HepG2 (cell line): Measurements from ENCODE around the gene SETD2. TPM values are rescaled to one million over a fixed set of nuclear protein-coding genes. Genes with fewer than 3 reads are reported as not detected.
A peak's percentile ranks its signal among the peaks of the same experiment; 100 is the strongest.

Experiments used
- AGO1 ChIP-seq: fragments of 200-400 bp; formaldehyde crosslinking; IDR thresholded peaks from 2 replicates; pipeline ENCODE4 v1.6.1; 2017; ENCODE audit warnings: mild to moderate bottlenecking, low read depth, low read length, moderate library complexity; ENCODE audit not compliant: poor library complexity, severe bottlenecking
- CBX5 ChIP-seq: sonication (generic); formaldehyde crosslinking; IDR thresholded peaks from 2 replicates; pipeline ENCODE4 v1.4.0; 2020; ENCODE audit warnings: missing genetic modification reagents, borderline replicate concordance
- CENPX ChIP-seq: sonication (generic); formaldehyde crosslinking; IDR thresholded peaks from 2 replicates; pipeline ENCODE4 v1.9.0; 2021; ENCODE audit warnings: mild to moderate bottlenecking, missing genetic modification reagents, moderate library complexity
- FIP1L1 ChIP-seq: fragments of 200-400 bp; formaldehyde crosslinking; IDR thresholded peaks from 2 replicates; pipeline ENCODE4 v1.6.1; 2018; ENCODE audit warnings: low read depth, mild to moderate bottlenecking, low read length, moderate library complexity, borderline replicate concordance; ENCODE audit not compliant: insufficient read depth
- HCFC1 ChIP-seq: fragments of 150-350 bp; IDR thresholded peaks from 2 replicates; pipeline ENCODE4 v1.6.1; 2014; ENCODE audit warnings: low read depth, low read length
- IKZF4 ChIP-seq: sonication (generic); formaldehyde crosslinking; IDR thresholded peaks from 2 replicates; pipeline ENCODE4 v1.5.1; 2020; ENCODE audit warnings: borderline replicate concordance, mild to moderate bottlenecking, low read depth, missing genetic modification reagents; ENCODE audit errors: not compliant biosample characterization
- POGZ ChIP-seq: sonication (generic); formaldehyde crosslinking; IDR thresholded peaks from 2 replicates; pipeline ENCODE4 v1.4.0; 2020; ENCODE audit warnings: mild to moderate bottlenecking, missing genetic modification reagents
- RAD21 ChIP-seq: fragments of 450-650 bp; formaldehyde crosslinking; IDR thresholded peaks from 2 replicates; pipeline ENCODE4 v1.5.0; 2020; ENCODE audit warnings: mild to moderate bottlenecking
- SCMH1 ChIP-seq: sonication (generic); formaldehyde crosslinking; IDR thresholded peaks from 2 replicates; pipeline ENCODE4 v1.9.0; 2021; ENCODE audit warnings: missing genetic modification reagents, mild to moderate bottlenecking, borderline replicate concordance
- ZFX ChIP-seq: sonication (generic); formaldehyde crosslinking; IDR thresholded peaks from 2 replicates; pipeline ENCODE4 v1.4.0; 2020; ENCODE audit warnings: mild to moderate bottlenecking, low read depth, missing genetic modification reagents, moderate library complexity
- ZKSCAN1 ChIP-seq: fragments of 150-350 bp; IDR thresholded peaks from 2 replicates; pipeline ENCODE4 v1.6.1; 2014; ENCODE audit warnings: low read length
- polyA plus RNA-seq, 8 experiments: library from polyadenylated mRNA; depleted of rRNA in 3 of 8; stranded (reverse) in 7 of 8; unstranded in 1 of 8; fragments of >200 nt; fragmentation: Illumina TruSeq in 4 of 8; extraction: Trizol in 4 of 8; gene quantifications; 2 replicates each; pipeline versions ENCODE4 v1.2.1 to v1.2.3, GENCODE V29; 2011 to 2016; ENCODE audit warnings: low read depth in 4 of 8, missing spikeins in 1 of 8, mixed read lengths in 1 of 8; ENCODE audit not compliant: insufficient read depth in 1 of 8
- total RNA-seq, 5 experiments: library from RNA; depleted of rRNA; stranded (reverse); fragments of >200 nt; fragmentation: Illumina TruSeq; extraction: Trizol; gene quantifications; 2 replicates each; pipeline ENCODE4 v1.2.3, GENCODE V29; 2016; ENCODE audit warnings: low read depth in 1 of 5
- TF ChIP-seq, protein P1 (sequence below): sonication (generic); formaldehyde crosslinking; IDR thresholded peaks from 2 replicates; pipeline ENCODE4 v1.8.0; 2022; ENCODE audit warnings: mild to moderate bottlenecking, missing genetic modification reagents
- TF ChIP-seq, protein P2 (sequence below): sonication (generic); formaldehyde crosslinking; IDR thresholded peaks from 2 replicates; pipeline ENCODE4 v1.8.0; 2022; ENCODE audit warnings: mild to moderate bottlenecking, missing genetic modification reagents; ENCODE audit not compliant: insufficient replicate concordance
- TF ChIP-seq, protein P3 (sequence below): sonication (generic); formaldehyde crosslinking; IDR thresholded peaks from 2 replicates; pipeline ENCODE4 v1.4.0; 2020; ENCODE audit warnings: low read depth, missing genetic modification reagents
- TF ChIP-seq, protein P4 (sequence below): sonication (generic); formaldehyde crosslinking; IDR thresholded peaks from 2 replicates; pipeline ENCODE4 v1.5.1; 2020; ENCODE audit warnings: missing genetic modification reagents, mild to moderate bottlenecking, borderline replicate concordance
- TF ChIP-seq, protein P5 (sequence below): sonication (generic); formaldehyde crosslinking; IDR thresholded peaks from 2 replicates; pipeline ENCODE4 v1.4.0; 2020; ENCODE audit warnings: low read depth, mild to moderate bottlenecking, missing genetic modification reagents

The SETD2 gene
- total and polyA plus RNA-seq, 2 of the 13 experiments (the other 11 are each of a cell fraction or from before 2014, with no cell fraction given) = 14.2 to 24.2 TPM

DNA sequence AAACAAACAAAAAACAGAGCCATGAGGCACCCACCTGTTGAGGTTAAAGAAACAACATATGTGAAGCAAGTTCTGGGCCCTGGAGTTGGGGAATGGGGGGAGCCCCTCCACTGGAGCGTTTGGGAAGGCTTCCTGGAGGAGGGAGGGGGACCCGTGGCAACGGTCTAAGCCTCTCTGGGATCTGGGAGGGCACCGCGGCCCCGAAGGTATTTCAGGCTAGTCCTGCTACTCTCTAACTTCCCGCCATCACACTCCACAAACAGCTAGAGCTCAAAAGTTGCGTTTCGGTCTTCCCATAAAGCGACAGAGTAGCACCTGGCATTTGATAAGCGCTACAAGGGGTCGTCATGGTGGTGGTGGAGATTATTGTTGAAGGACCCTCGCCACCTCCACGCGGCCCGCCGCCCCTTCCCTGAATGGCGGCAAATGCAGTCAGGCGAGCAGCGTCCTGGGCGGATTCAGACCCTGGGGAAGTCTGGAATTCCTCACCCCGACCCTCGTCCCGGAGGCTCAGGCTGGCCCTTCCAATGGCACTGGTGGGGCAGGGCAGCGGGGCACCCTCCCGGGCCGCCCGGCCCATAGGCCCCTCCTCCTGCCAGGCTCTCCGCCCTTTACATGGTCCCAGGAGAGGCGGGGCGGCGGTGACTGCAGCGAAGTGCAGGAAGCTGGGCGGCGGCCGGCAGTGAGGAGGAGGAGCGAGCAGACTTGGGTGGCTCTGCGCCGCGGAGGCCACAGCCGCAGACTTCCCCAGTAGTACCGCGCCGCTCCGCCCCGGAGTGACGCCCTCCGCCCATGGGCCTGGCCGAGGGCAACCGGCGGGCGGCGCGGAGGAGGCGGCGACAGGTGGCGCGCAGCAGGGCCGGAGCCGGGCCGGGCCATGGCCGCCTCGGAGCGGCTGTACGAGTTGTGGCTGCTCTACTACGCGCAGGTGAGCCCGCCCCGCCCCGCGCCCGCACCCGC lies 184.6 kb downstream of the SETD2 start, which contains the start of gene NBEAL2 (continued):
- TF ChIP-seq, protein P1, sequence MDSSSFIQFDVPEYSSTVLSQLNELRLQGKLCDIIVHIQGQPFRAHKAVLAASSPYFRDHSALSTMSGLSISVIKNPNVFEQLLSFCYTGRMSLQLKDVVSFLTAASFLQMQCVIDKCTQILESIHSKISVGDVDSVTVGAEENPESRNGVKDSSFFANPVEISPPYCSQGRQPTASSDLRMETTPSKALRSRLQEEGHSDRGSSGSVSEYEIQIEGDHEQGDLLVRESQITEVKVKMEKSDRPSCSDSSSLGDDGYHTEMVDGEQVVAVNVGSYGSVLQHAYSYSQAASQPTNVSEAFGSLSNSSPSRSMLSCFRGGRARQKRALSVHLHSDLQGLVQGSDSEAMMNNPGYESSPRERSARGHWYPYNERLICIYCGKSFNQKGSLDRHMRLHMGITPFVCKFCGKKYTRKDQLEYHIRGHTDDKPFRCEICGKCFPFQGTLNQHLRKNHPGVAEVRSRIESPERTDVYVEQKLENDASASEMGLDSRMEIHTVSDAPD (CRISPR knock-in tag) = peak; percentile 62; the same call in 1 of the 2 replicates
- TF ChIP-seq, protein P2, sequence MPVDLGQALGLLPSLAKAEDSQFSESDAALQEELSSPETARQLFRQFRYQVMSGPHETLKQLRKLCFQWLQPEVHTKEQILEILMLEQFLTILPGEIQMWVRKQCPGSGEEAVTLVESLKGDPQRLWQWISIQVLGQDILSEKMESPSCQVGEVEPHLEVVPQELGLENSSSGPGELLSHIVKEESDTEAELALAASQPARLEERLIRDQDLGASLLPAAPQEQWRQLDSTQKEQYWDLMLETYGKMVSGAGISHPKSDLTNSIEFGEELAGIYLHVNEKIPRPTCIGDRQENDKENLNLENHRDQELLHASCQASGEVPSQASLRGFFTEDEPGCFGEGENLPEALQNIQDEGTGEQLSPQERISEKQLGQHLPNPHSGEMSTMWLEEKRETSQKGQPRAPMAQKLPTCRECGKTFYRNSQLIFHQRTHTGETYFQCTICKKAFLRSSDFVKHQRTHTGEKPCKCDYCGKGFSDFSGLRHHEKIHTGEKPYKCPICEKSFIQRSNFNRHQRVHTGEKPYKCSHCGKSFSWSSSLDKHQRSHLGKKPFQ = peak; percentile 48
- TF ChIP-seq CBX5 (CRISPR knock-in tag) = peak; percentile 24; the same call in 1 of the 2 replicates
- TF ChIP-seq, protein P3, sequence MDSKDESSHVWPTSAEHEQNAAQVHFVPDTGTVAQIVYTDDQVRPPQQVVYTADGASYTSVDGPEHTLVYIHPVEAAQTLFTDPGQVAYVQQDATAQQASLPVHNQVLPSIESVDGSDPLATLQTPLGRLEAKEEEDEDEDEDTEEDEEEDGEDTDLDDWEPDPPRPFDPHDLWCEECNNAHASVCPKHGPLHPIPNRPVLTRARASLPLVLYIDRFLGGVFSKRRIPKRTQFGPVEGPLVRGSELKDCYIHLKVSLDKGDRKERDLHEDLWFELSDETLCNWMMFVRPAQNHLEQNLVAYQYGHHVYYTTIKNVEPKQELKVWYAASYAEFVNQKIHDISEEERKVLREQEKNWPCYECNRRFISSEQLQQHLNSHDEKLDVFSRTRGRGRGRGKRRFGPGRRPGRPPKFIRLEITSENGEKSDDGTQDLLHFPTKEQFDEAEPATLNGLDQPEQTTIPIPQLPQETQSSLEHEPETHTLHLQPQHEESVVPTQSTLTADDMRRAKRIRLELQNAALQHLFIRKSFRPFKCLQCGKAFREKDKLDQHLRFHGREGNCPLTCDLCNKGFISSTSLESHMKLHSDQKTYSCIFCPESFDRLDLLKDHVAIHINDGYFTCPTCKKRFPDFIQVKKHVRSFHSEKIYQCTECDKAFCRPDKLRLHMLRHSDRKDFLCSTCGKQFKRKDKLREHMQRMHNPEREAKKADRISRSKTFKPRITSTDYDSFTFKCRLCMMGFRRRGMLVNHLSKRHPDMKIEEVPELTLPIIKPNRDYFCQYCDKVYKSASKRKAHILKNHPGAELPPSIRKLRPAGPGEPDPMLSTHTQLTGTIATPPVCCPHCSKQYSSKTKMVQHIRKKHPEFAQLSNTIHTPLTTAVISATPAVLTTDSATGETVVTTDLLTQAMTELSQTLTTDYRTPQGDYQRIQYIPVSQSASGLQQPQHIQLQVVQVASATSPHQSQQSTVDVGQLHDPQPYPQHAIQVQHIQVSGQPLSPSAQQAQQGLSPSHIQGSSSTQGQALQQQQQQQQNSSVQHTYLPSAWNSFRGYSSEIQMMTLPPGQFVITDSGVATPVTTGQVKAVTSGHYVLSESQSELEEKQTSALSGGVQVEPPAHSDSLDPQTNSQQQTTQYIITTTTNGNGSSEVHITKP = peak; percentile 53; the same call in 1 of the 2 replicates
- TF ChIP-seq CENPX = no peak
- TF ChIP-seq, protein P4, sequence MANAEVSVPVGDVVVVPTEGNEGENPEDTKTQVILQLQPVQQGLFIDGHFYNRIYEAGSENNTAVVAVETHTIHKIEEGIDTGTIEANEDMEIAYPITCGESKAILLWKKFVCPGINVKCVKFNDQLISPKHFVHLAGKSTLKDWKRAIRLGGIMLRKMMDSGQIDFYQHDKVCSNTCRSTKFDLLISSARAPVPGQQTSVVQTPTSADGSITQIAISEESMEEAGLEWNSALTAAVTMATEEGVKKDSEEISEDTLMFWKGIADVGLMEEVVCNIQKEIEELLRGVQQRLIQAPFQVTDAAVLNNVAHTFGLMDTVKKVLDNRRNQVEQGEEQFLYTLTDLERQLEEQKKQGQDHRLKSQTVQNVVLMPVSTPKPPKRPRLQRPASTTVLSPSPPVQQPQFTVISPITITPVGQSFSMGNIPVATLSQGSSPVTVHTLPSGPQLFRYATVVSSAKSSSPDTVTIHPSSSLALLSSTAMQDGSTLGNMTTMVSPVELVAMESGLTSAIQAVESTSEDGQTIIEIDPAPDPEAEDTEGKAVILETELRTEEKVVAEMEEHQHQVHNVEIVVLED (CRISPR knock-in tag) = no peak
- peak; percentile 80 for TF ChIP-seq ZFX (CRISPR knock-in tag)
- TF ChIP-seq FIP1L1 = no peak
- 0 out of 2 replicates have a peak, but pooled peaks have one; percentile 36 for TF ChIP-seq POGZ (CRISPR knock-in tag)
- TF ChIP-seq IKZF4 = peak; percentile 56
- no peak for TF ChIP-seq HCFC1
- peak; percentile 49; the same call in 1 of the 2 replicates for TF ChIP-seq RAD21 (CRISPR knock-in tag)
- TF ChIP-seq AGO1 = no peak
- TF ChIP-seq, protein P5, sequence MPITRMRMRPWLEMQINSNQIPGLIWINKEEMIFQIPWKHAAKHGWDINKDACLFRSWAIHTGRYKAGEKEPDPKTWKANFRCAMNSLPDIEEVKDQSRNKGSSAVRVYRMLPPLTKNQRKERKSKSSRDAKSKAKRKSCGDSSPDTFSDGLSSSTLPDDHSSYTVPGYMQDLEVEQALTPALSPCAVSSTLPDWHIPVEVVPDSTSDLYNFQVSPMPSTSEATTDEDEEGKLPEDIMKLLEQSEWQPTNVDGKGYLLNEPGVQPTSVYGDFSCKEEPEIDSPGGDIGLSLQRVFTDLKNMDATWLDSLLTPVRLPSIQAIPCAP (CRISPR knock-in tag) = no peak
- TF ChIP-seq ZKSCAN1 = no peak
- no peak for TF ChIP-seq SCMH1
